Activated CD4-positive, alpha-beta memory T cell treated with anti-CD3 and anti-CD28 coated beads, Interleukin-2, amount 10 ng/mL, durations not matched to agents 7 days and 5 days (primary cell): ENCODE data around the gene PLA2G15. TPM values are rescaled to one million over a fixed set of nuclear protein-coding genes. Genes with fewer than 3 reads are reported as not detected.

Experiments
- CTCF ChIA-PET: fragments of 350-600 bp; sonication (Branson Sonifier 250); formaldehyde crosslinking; loops from one replicate; lab custom pipeline; 2021; ENCODE audit warnings: antibody characterized with exemption, inconsistent platforms; lab: Charles Lee
- POLR2A ChIA-PET: fragments of 350-600 bp; sonication (Branson Sonifier 250); formaldehyde crosslinking; loops from one replicate; lab custom pipeline; 2021; ENCODE audit warnings: antibody characterized with exemption; lab: Charles Lee
- DNase-seq: peaks from one replicate; pipeline ENCODE4 v3.0.0-alpha.2; 2020
- H3K27ac Mint-ChIP-seq: one replicate; pipeline ENCODE4 v1.8.0; 2021; ENCODE audit warnings: mild to moderate bottlenecking, mixed read lengths
- H3K27me3 Mint-ChIP-seq: one replicate; pipeline ENCODE4 v1.8.0; 2021; ENCODE audit warnings: mixed read lengths
- H3K36me3 Mint-ChIP-seq: one replicate; pipeline ENCODE4 v1.8.0; 2021; ENCODE audit warnings: low read depth, mixed read lengths
- H3K4me1 Mint-ChIP-seq: one replicate; pipeline ENCODE4 v1.8.0; 2021; ENCODE audit warnings: mixed read lengths
- H3K4me3 Mint-ChIP-seq: one replicate; pipeline ENCODE4 v1.8.0; 2021; ENCODE audit warnings: mild to moderate bottlenecking, mixed read lengths
- H3K9me3 Mint-ChIP-seq: one replicate; pipeline ENCODE4 v1.8.0; 2021; ENCODE audit warnings: mixed read lengths
- total RNA-seq, 2 experiments: library from RNA; stranded (reverse); gene quantifications; one replicate each; pipeline ENCODE4 v1.2.3, GENCODE V29; 2021

The PLA2G15 gene
- total RNA-seq, 2 experiments from 2014 or later = 7.4 to 7.5 TPM

DNA sequence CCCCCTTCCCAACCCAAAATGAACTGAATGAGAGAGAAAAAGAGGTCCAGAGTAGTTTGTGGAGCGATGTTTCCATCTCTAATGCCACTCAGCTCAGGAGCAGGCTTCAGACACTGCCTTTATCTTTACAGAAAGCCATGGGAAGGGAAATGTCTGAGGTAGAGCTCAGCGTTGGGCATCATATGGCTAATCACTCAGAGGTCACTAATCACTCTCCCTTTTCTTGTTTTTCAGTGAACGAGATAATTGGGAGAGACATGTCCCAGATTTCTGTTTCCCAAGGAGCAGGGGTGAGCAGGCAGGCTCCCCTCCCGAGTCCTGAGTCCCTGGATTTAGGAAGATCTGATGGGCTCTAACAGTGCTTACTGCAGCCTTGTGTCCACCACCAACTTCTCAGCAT, 19.1 kb upstream of the PLA2G15 start:
- ChIA-PET CTCF (interaction anchor here (0.7 to 1.3 kb wide), 3 partner anchors 82 to 542 kb away, joined by 3 read pairs; no protein-coding TSS in a partner anchor), POLR2A (interaction anchor here (1.1 kb wide), 1 partner anchor 133 kb away, joined by 3 read pairs; no protein-coding TSS in a partner anchor)
- H3K27me3 Mint-ChIP-seq = no peaks in the 10 kb centered on the region
- DNase-seq = no peak
- H3K4me1 Mint-ChIP-seq = peaks cover 33% of the 10 kb centered on the region
- H3K4me3 Mint-ChIP-seq = no peak overlapping the region
- peaks cover 54% of the 10 kb centered on the region for H3K36me3 Mint-ChIP-seq
- H3K9me3 Mint-ChIP-seq = no peaks in the 10 kb centered on the region
- peak overlapping the region; percentile 19 for H3K27ac Mint-ChIP-seq

DNA sequence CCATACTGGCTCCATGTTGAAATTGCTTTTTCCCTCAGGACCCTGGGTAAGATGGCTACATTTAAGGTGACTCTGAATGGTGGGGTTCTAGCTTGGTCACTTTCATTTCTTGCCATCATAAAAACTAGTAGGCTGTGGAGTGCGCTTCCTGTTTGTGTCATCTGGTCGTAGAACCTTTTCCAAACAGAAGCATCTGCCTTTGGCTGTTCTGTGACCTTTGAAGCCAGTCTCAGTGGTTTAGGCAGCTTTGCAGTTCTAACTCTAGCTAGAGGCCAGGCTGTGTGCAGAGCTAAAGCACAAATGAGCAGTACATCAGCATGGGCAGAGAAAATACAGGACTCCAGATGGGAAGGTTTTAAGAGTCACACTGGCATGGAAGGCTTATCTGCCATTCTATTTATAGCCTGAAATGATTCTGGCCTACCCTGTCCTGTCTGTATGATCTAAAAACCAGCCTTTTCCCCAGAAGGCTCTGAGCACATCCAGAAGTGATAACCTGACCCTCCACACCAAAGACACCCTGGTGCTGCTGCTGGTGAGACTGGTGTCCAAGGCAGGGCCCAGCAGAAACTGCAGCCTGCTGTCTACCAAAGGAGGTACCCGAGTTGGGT, 17.9 kb upstream of the PLA2G15 start:
- peak overlapping the region; percentile 64 for H3K27ac Mint-ChIP-seq
- H3K9me3 Mint-ChIP-seq = no peaks in the 10 kb centered on the region
- DNase-seq = no peak
- H3K27me3 Mint-ChIP-seq = no peaks in the 10 kb centered on the region
- no peak overlapping the region for H3K4me3 Mint-ChIP-seq
- H3K4me1 Mint-ChIP-seq = peaks cover 33% of the 10 kb centered on the region
- ChIA-PET CTCF (interaction anchor here (0.8 to 1.3 kb wide), 3 partner anchors 10 to 343 kb away, joined by 3 to 7 read pairs (median 3); no protein-coding TSS in a partner anchor), POLR2A (interaction anchor here (1.0 to 1.8 kb wide), 6 partner anchors 8 to 140 kb away, joined by 3 to 5 read pairs (median 3); no protein-coding TSS in a partner anchor)
- peaks cover 45% of the 10 kb centered on the region for H3K36me3 Mint-ChIP-seq

DNA sequence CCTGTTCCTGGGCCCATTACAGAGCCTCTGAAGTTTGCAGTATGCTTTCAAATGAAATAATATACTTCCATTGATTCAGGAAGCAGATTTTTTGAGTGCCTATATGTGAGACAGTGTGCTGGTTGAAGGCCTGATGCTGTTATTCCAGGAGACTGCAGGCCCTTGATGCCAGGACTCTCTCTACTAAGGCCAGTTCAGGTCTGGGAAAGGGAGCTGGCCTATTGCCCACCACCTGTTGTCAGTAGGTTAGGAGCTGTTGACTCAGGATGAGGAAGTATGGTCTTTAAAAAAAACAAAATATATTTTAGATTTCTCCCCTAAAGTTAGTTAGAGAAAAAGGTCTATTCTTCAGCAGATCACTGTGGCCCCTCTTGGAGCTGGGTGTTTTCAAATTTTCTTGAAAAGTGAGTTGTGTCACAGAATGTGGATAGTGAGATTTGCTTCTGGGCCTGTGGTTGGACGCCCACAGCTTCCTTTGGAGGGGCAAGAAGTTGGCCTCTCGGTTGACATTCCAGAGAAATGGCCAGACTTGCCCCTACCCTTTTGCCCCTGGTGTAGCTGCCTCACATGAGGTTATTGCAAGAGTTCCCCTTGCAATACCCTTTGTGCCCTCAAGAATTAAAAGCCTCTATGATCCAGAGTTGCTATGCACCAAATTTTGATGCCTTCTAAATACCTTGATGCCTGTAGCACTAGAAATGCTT, 17.2 kb upstream of the PLA2G15 start:
- Mint-ChIP-seq H3K27me3 (no peaks in the 10 kb centered on the region), H3K4me3 (no peak overlapping the region), H3K36me3 (peaks cover 42% of the 10 kb centered on the region), H3K27ac (peak overlapping the region; percentile 64), H3K4me1 (peaks cover 33% of the 10 kb centered on the region), H3K9me3 (no peaks in the 10 kb centered on the region)
- ChIA-PET POLR2A (interaction anchor here (1.0 to 1.8 kb wide), 3 partner anchors 9 to 48 kb away, joined by 3 to 5 read pairs (median 3); no protein-coding TSS in a partner anchor), CTCF (interaction anchor here (0.8 to 1.2 kb wide), 6 partner anchors 9 to 187 kb away, joined by 3 to 7 read pairs (median 4); no protein-coding TSS in a partner anchor)
- no peak for DNase-seq

DNA sequence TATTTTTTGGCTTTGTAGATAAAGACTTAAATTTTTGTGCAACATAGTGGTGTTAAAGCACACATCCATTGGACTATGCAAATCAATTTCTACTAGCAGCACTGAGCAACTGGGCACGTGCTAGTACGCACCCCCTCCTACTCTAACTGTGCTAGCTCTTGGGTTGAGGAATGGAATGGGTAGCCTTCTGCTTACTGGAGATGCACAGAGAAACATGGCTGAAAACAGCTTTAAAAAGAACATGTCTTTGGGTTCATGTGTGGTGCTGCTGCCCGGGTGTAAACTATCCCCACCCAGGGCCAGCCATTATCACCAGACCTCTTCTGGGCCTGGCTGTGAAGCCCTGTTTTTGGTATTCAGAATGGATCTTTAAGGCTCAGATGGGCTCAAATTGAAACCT, 16.5 kb upstream of the PLA2G15 start:
- Mint-ChIP-seq H3K27me3 (no peaks in the 10 kb centered on the region), H3K4me3 (no peak overlapping the region), H3K4me1 (peaks cover 36% of the 10 kb centered on the region), H3K27ac (peak overlapping the region; percentile 6), H3K9me3 (no peaks in the 10 kb centered on the region), H3K36me3 (peaks cover 42% of the 10 kb centered on the region)
- DNase-seq = no peak
- ChIA-PET CTCF (interaction anchor here (0.8 to 1.2 kb wide), 6 partner anchors 9 to 188 kb away, joined by 3 to 7 read pairs (median 4); no protein-coding TSS in a partner anchor), POLR2A (interaction anchor here (1.0 to 1.8 kb wide), 3 partner anchors 9 to 49 kb away, joined by 3 to 5 read pairs (median 3); no protein-coding TSS in a partner anchor)

DNA sequence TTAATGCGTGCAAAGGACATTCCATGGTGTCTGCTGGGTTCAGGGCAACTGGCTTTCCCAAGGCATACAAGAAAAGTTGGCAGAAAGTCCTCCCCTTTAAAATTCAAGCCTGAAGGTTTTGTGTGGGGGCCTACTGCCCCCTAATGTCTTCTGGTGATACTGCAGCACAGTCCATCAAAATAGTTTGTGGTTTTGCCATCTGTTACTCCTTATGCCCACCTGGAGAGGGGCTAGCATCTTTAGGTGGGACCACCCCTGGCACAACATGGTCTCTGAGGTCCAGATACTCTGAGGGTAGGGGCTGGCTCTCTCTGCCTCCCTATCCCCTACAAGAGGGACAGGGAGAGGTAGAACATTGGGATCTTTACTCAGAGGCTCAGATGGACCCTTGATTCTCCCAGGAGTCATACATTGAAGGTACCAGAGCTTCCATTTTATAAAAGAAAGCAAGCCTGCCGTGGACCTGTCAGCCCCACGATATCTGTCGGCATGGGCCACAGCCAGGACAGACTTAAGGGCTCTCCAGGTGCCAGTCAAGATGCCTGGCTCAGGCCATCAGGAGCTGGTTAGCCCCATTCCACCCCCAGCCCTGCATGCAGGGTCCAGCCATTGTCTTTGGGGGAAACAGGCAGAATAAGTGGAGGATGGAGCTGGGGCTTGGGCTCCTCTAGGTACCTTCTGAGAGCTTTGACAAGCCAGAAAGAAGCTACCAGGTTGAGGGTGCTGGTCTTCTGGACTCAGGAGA, 15.6 kb upstream of the PLA2G15 start:
- ChIA-PET POLR2A (no interaction called here), CTCF (interaction anchor here (0.6 to 1.3 kb wide), 4 partner anchors 136 to 256 kb away, joined by 3 to 4 read pairs (median 3); partner anchors contain the start of gene NFATC3)
- Mint-ChIP-seq H3K27ac (no peak overlapping the region), H3K4me3 (no peak overlapping the region), H3K36me3 (peaks cover 43% of the 10 kb centered on the region), H3K9me3 (no peaks in the 10 kb centered on the region), H3K27me3 (peaks cover under 1% of the 10 kb centered on the region), H3K4me1 (peaks cover 37% of the 10 kb centered on the region)
- no peak for DNase-seq

DNA sequence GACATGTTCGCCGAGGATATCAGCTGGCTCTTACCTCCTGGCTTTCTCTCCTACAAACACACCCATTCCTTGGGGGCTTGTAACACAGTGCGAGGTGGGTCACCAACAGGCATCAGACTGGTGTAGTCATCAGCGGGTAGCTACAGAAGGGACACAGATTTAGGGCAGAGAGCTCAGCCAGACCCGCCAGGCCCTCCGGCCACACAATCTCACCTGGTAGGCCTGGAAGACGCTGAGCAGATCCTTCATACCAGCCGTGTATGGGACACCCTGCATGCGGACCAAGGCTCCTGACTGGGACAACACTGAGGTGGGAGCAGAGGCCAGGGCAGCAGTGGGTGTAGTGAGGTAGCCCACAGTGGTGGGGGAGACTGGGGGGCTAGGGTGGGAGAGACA, 15.0 kb upstream of the PLA2G15 start:
- POLR2A ChIA-PET = no interaction called here
- peaks cover 43% of the 10 kb centered on the region for H3K36me3 Mint-ChIP-seq
- no peaks in the 10 kb centered on the region for H3K9me3 Mint-ChIP-seq
- no peak for DNase-seq
- CTCF ChIA-PET = interaction anchor here (0.6 to 1.3 kb wide), 4 partner anchors 136 to 257 kb away, joined by 3 to 4 read pairs (median 3); partner anchors contain the start of gene NFATC3
- H3K4me3 Mint-ChIP-seq = no peak overlapping the region
- H3K27ac Mint-ChIP-seq = no peak overlapping the region
- H3K4me1 Mint-ChIP-seq = peaks cover 39% of the 10 kb centered on the region
- peaks cover 2% of the 10 kb centered on the region for H3K27me3 Mint-ChIP-seq

DNA sequence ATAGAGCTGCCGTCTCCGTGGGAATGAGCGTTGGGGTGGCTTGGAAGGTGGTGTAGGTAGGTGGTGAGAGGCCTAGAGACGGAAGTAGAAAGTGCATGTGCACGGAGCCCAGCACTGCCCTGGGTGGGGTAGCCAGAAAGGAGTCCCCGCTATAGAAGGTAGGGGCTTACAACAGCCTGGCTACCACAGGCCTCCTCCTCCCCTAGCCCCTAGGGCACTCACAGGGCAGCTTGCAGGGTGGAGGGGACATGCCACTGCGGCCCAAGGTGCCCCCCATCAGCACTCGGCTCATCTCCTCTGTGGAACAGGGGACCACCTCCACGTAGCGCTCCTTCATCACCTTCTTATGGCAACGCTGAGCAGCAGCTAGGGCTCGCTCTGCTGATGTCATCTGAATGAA, 14.2 kb upstream of the PLA2G15 start:
- Mint-ChIP-seq H3K9me3 (no peaks in the 10 kb centered on the region), H3K4me1 (peaks cover 31% of the 10 kb centered on the region), H3K36me3 (peaks cover 35% of the 10 kb centered on the region), H3K27me3 (peaks cover 2% of the 10 kb centered on the region), H3K27ac (peak overlapping the region; percentile 23), H3K4me3 (no peak overlapping the region)
- DNase-seq = no peak
- ChIA-PET CTCF (interaction anchor here (0.6 to 1.3 kb wide), 2 partner anchors 137 to 246 kb away, joined by 3 read pairs; no protein-coding TSS in a partner anchor), POLR2A (no interaction called here)

DNA sequence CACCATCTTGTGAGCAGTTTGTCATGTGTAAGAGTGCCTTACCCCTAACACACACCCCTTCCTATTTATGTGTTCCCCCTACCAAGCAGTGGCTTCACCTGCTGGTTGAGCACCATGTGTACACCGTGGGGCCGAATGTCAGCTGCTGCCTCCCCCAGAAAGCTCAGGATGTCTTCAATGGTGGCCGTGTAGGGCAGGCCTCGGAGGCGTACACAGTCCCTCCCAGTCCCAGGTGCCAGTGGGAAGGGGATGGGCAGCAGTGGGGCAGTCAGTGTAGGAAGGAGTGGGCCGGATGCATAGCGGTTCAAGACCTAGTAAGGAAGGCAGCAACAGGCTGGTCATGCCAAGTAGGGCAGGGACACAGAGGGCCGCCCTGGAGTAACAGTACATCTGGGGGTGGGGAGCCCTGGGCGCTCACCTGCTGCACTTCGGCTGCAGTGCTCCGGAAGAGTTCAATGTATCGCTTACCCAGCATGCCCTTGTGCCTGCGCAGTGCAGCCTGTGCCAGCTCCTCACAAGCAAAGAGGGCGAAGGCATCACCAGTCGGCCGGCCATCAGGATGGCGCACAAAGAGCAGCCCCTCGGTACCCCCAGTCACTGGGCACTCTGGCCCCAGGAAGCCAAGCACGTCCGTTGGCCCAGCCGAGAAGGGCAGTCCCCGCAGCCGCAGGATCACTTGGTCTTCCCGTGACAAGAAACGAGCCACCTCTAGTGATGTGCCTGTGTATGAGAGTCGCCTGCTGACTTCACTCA, 13.6 kb upstream of the PLA2G15 start:
- CTCF ChIA-PET = interaction anchor here (0.6 kb wide), 1 partner anchor 247 kb away, joined by 3 read pairs; no protein-coding TSS in a partner anchor
- DNase-seq = no peak
- Mint-ChIP-seq H3K4me3 (no peak overlapping the region), H3K36me3 (peaks cover 31% of the 10 kb centered on the region), H3K9me3 (no peaks in the 10 kb centered on the region), H3K27me3 (peaks cover 4% of the 10 kb centered on the region), H3K4me1 (peaks cover 31% of the 10 kb centered on the region), H3K27ac (no peak overlapping the region)
- POLR2A ChIA-PET = no interaction called here

DNA sequence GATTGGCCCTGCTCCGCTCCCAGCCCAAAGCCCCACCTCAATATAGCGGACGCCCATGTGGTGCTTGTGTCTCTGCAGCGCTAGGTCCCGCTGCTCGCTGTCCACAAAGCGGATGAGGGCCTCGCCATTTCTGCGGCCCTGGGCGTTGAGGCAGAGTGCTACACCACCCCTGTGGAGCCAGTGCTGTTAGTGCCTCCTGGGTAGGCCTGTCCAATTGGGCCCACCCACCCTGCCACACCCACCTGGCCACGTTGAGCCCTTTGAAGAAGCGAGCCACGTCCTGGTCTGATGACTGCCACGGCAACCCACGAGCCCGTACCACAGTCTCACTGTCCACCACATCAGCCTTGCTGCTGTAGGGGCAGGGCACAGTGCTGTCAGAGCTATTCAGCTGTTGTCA, 12.8 kb upstream of the PLA2G15 start:
- Mint-ChIP-seq H3K27ac (no peak overlapping the region), H3K4me1 (peaks cover 31% of the 10 kb centered on the region), H3K36me3 (peaks cover 25% of the 10 kb centered on the region), H3K9me3 (no peaks in the 10 kb centered on the region), H3K4me3 (no peak overlapping the region), H3K27me3 (peaks cover 4% of the 10 kb centered on the region)
- ChIA-PET POLR2A (no interaction called here), CTCF (no interaction called here)
- DNase-seq = no peak

DNA sequence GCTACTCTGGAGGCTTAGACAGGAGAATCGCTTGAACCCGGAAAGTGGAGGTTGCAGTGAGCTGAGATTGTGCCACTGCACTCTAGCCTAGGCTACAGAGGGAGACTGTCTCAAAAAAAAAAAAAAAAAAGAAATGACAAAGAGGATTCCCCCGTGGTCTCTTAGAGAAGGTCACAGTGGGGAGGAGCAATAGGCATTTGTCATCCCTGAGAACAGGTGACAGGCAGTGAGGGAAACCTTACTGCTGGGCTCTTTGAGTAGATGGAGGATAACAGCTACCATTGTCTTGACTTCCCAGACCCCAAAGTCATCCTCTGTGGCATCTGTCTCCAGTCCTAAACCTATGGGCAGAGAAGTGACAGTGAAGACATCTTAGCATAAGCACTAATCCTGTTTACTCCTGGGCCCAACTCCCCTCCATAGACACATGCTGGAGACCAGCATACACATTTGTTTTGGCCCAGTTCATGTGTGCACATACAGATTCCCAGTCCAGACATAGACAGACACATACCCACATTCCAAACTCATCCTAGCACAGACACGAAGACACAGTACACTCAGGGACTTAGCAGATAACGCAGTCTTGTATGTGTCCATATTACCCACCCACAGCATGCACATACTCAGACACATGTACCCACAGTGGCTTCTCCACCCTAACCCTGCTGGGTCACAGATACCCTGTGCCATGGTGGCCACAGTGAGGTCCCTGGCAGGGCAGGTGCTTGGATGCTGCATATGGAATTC, 11.9 kb upstream of the PLA2G15 start:
- ChIA-PET POLR2A (no interaction called here), CTCF (no interaction called here)
- Mint-ChIP-seq H3K27me3 (peaks cover 4% of the 10 kb centered on the region), H3K4me1 (peaks cover 29% of the 10 kb centered on the region), H3K36me3 (peaks cover 18% of the 10 kb centered on the region), H3K9me3 (no peaks in the 10 kb centered on the region), H3K27ac (peak overlapping the region; percentile 28), H3K4me3 (no peak overlapping the region)
- no peak for DNase-seq

DNA sequence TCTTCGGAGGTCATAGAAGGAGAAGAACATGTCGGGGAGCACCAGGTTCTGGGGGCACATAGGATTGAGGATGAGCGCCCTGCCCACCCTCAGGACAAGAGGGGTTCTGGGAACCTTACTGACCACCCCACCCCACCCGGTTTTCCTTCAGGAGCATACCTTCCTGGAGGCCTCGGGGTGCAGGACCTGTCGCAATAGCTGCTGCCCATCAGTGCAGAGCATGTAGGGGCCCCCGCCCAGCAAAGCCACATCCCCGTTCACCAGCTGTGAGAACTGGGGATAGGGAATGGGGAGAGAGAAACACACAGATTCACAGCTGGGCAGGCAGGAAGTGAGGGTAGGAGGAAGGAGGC, 11.4 kb upstream of the PLA2G15 start:
- Mint-ChIP-seq H3K4me1 (peaks cover 32% of the 10 kb centered on the region), H3K27ac (no peak overlapping the region), H3K27me3 (peaks cover 4% of the 10 kb centered on the region), H3K9me3 (no peaks in the 10 kb centered on the region), H3K4me3 (no peak overlapping the region), H3K36me3 (peaks cover 18% of the 10 kb centered on the region)
- POLR2A ChIA-PET = no interaction called here
- CTCF ChIA-PET = interaction anchor here (1.2 kb wide), 1 partner anchor 95 kb away, joined by 6 read pairs; no protein-coding TSS in a partner anchor
- DNase-seq = no peak
